Loucy (cell line): ENCODE results near the gene BASP1.

ENCODE experiments used
- H2AFZ ChIP-seq: fragments of 200-600 bp; sonication (generic); 2 replicates; pipeline ENCODE4 v1.6.0; 2016; ENCODE audit warnings: antibody characterized with exemption, mild to moderate bottlenecking, low read length, moderate library complexity
- H3F3A ChIP-seq: fragments of 200-600 bp; 2 replicates; pipeline ENCODE4 v1.6.0; 2016; ENCODE audit warnings: antibody characterized with exemption, low read depth, mild to moderate bottlenecking
- H3K27me3 ChIP-seq: fragments of 200-600 bp; sonication (generic); 2 replicates; pipeline ENCODE4 v1.6.1; 2014; ENCODE audit warnings: low read length, mild to moderate bottlenecking; ENCODE audit not compliant: insufficient read depth, poor library complexity, severe bottlenecking
- H3K36me3 ChIP-seq: fragments of 200-600 bp; sonication (generic); 2 replicates; pipeline ENCODE4 v1.6.1; 2016; ENCODE audit warnings: low read length; ENCODE audit not compliant: insufficient read depth
- H3K4me1 ChIP-seq: fragments of 200-600 bp; sonication (generic); 2 replicates; pipeline ENCODE4 v1.5.1; 2014; ENCODE audit warnings: low read length, mild to moderate bottlenecking; ENCODE audit not compliant: insufficient read depth, poor library complexity, severe bottlenecking
- H3K4me2 ChIP-seq: fragments of 200-600 bp; sonication (generic); 2 replicates; pipeline ENCODE4 v1.6.0; 2014; ENCODE audit warnings: antibody characterized with exemption, low read length, low read depth, mild to moderate bottlenecking; ENCODE audit not compliant: poor library complexity, severe bottlenecking
- H3K4me3 ChIP-seq: fragments of 200-600 bp; sonication (generic); 2 replicates; pipeline ENCODE4 v1.5.1; 2014; ENCODE audit warnings: low read length, mild to moderate bottlenecking, mixed read lengths; ENCODE audit not compliant: poor library complexity, severe bottlenecking
- H3K79me2 ChIP-seq: fragments of 200-600 bp; sonication (generic); 2 replicates; pipeline ENCODE4 v1.6.1; 2014; ENCODE audit warnings: low read length; ENCODE audit not compliant: insufficient read depth
- H3K9ac ChIP-seq: fragments of 200-600 bp; sonication (generic); 2 replicates; pipeline ENCODE4 v1.6.0; 2014; ENCODE audit warnings: mild to moderate bottlenecking, low read depth, low read length, moderate library complexity; ENCODE audit not compliant: poor library complexity, severe bottlenecking
- H3K9me2 ChIP-seq: fragments of 200-600 bp; sonication (generic); replicated peaks from 2 replicates; pipeline ENCODE4 v1.6.1; 2016; ENCODE audit warnings: low read depth, low read length, mixed read lengths
- H3K9me3 ChIP-seq: fragments of 200-600 bp; sonication (generic); 2 replicates; pipeline ENCODE4 v1.6.1; 2014; ENCODE audit warnings: mild to moderate bottlenecking, antibody characterized with exemption, low read length, low read depth; ENCODE audit not compliant: insufficient read depth
- H4K20me1 ChIP-seq: fragments of 200-600 bp; sonication (generic); 2 replicates; pipeline ENCODE4 v1.6.0; 2014; ENCODE audit warnings: antibody characterized with exemption, low read length, mild to moderate bottlenecking; ENCODE audit not compliant: insufficient read depth, poor library complexity, severe bottlenecking
- EZH2phosphoT487 ChIP-seq: fragments of 200-600 bp; IDR thresholded peaks from 2 replicates; pipeline ENCODE4 v1.6.1; 2018; ENCODE audit warnings: antibody characterized with exemption, mild to moderate bottlenecking, moderate library complexity, borderline replicate concordance
- TF ChIP-seq, protein P1 (sequence below): fragments of 200-600 bp; sonication (generic); conservative IDR thresholded peaks from 2 replicates; pipeline ENCODE4 v1.5.1; 2014; ENCODE audit warnings: mild to moderate bottlenecking, antibody characterized with exemption, low read length

BASP1 gene

DNA sequence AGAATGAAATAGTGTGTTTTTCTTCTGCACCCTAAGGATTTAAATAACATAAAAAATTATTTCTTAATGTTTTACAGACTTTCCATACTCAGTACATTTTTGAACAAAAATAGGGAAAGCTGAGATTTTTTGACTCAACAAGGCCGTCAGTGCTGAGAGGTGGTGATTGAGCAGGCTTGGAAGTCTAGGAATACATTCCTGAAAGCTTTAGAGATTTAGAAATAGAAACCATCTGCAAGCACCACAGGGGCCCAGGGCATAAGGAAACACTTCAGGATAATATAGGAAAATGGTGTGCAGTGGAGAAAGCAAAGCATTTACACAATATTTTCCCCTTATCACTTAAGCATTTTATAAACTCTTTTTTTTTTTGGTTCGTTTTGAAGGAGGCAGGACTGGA lies 5.2 kb downstream of the BASP1 start:
- no peaks in the 10 kb centered on the region for H3K9me3 ChIP-seq
- no peak overlapping the region for H3K4me3 ChIP-seq
- H3K27me3 ChIP-seq: no peaks in the 10 kb centered on the region
- H3K4me2 ChIP-seq: no peak overlapping the region
- no peaks in the 10 kb centered on the region for H3K79me2 ChIP-seq
- no peaks in the 10 kb centered on the region for H3F3A ChIP-seq
- H2AFZ ChIP-seq: no peak overlapping the region
- no peak overlapping the region for H3K9ac ChIP-seq
- no peaks in the 10 kb centered on the region for H4K20me1 ChIP-seq
- TF ChIP-seq, protein P1, sequence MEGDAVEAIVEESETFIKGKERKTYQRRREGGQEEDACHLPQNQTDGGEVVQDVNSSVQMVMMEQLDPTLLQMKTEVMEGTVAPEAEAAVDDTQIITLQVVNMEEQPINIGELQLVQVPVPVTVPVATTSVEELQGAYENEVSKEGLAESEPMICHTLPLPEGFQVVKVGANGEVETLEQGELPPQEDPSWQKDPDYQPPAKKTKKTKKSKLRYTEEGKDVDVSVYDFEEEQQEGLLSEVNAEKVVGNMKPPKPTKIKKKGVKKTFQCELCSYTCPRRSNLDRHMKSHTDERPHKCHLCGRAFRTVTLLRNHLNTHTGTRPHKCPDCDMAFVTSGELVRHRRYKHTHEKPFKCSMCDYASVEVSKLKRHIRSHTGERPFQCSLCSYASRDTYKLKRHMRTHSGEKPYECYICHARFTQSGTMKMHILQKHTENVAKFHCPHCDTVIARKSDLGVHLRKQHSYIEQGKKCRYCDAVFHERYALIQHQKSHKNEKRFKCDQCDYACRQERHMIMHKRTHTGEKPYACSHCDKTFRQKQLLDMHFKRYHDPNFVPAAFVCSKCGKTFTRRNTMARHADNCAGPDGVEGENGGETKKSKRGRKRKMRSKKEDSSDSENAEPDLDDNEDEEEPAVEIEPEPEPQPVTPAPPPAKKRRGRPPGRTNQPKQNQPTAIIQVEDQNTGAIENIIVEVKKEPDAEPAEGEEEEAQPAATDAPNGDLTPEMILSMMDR: no peak
- no peak for TF ChIP-seq EZH2phosphoT487
- no peaks in the 10 kb centered on the region for H3K4me1 ChIP-seq
- H3K36me3 ChIP-seq: no peaks in the 10 kb centered on the region
- no peaks in the 10 kb centered on the region for H3K9me2 ChIP-seq

- H3K4me2 ChIP-seq: no peak overlapping the region
- H2AFZ ChIP-seq: no peak overlapping the region
- no peak overlapping the region for H3K4me3 ChIP-seq
- H3K27me3 ChIP-seq: no peaks in the 10 kb centered on the region
- H3K4me1 ChIP-seq: no peaks in the 10 kb centered on the region
- no peaks in the 10 kb centered on the region for H3F3A ChIP-seq
- H3K9me3 ChIP-seq: no peaks in the 10 kb centered on the region
- H3K36me3 ChIP-seq: no peaks in the 10 kb centered on the region
- H3K9me2 ChIP-seq: no peaks in the 10 kb centered on the region
- H3K9ac ChIP-seq: no peak overlapping the region
- TF ChIP-seq EZH2phosphoT487: no peak
- TF ChIP-seq, protein P1: no peak
- H3K79me2 ChIP-seq: no peaks in the 10 kb centered on the region
- no peaks in the 10 kb centered on the region for H4K20me1 ChIP-seq
Observed at GRCh38 chr5:17223367-17224185, 6.1 kb downstream of the BASP1 start.

DNA sequence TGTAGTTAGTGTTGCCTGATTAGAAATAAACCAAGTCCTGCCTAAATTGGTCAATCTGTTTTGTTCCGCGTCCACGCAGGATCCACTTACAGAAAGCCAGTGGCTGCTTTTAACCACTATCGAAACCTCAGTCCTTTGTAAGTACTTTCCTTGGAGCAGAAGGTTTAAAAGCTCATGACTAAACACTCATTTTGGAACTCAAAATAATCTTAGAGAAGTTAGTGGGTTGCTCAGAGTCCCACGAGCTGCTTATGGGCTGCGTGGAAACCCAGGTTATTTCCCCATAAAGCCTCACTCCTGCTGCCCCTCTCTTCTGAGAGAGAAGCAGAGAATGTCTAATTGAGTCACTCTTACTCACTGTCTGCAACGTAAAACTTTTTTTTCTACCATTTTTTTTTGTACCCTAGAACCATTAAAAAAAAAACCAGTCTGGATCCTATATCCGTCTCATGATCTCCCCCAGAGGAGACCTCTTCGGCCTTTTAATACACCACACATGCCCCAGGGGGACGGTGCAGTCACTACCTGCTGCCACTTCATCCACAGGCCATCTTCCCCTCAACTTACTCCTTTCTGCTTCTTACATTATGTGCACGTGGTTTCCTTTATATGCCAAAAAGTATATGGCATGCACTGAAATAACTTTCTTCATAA lies 7.6 kb downstream of the BASP1 start:
- no peak overlapping the region for H3K4me2 ChIP-seq

More for the DNA sequence above, 7.6 kb downstream of the BASP1 start:
- H2AFZ ChIP-seq: no peak overlapping the region
- no peak for TF ChIP-seq EZH2phosphoT487
- TF ChIP-seq, protein P1: no peak
- H3K4me3 ChIP-seq: no peak overlapping the region
- no peaks in the 10 kb centered on the region for H3K4me1 ChIP-seq
- H3K27me3 ChIP-seq: no peaks in the 10 kb centered on the region
- no peaks in the 10 kb centered on the region for H4K20me1 ChIP-seq
- H3K79me2 ChIP-seq: no peaks in the 10 kb centered on the region
- H3K9ac ChIP-seq: no peak overlapping the region
- H3K9me2 ChIP-seq: no peaks in the 10 kb centered on the region
- no peaks in the 10 kb centered on the region for H3F3A ChIP-seq
- no peaks in the 10 kb centered on the region for H3K36me3 ChIP-seq
- no peaks in the 10 kb centered on the region for H3K9me3 ChIP-seq
